HEK293 (cell line): Measurements from ENCODE around the gene ATG10.

Experiments used
- KLF7 ChIP-seq: fragments of 450-650 bp; formaldehyde crosslinking; IDR thresholded peaks from 2 replicates; pipeline ENCODE4 v1.5.1; 2016; ENCODE audit warnings: missing biosample characterization, missing genetic modification characterization, borderline replicate concordance
- KLF8 ChIP-seq: fragments of 450-650 bp; formaldehyde crosslinking; IDR thresholded peaks from 2 replicates; pipeline ENCODE4 v1.5.1; 2016; ENCODE audit warnings: missing biosample characterization, missing genetic modification characterization
- KLF9 ChIP-seq: fragments of 450-650 bp; formaldehyde crosslinking; IDR thresholded peaks from 2 replicates; pipeline ENCODE4 v1.5.1; 2016; ENCODE audit warnings: missing biosample characterization, missing genetic modification characterization, low read depth
- SP3 ChIP-seq: fragments of 450-650 bp; formaldehyde crosslinking; IDR thresholded peaks from 2 replicates; pipeline ENCODE4 v1.5.1; 2016; ENCODE audit warnings: missing biosample characterization, missing genetic modification characterization
- WT1 ChIP-seq: fragments of 450-650 bp; formaldehyde crosslinking; IDR thresholded peaks from 2 replicates; pipeline ENCODE4 v1.5.1; 2016; ENCODE audit warnings: missing biosample characterization, missing genetic modification characterization
- ZBTB17 ChIP-seq: fragments of 450-650 bp; formaldehyde crosslinking; IDR thresholded peaks from 2 replicates; pipeline ENCODE4 v1.5.1; 2016; ENCODE audit warnings: missing biosample characterization, missing genetic modification characterization
- ZBTB20 ChIP-seq: fragments of 450-650 bp; formaldehyde crosslinking; IDR thresholded peaks from 2 replicates; pipeline ENCODE4 v1.5.1; 2016; ENCODE audit warnings: missing biosample characterization, missing genetic modification characterization
- ZBTB8A ChIP-seq: fragments of 450-650 bp; formaldehyde crosslinking; IDR thresholded peaks from 2 replicates; pipeline ENCODE4 v1.5.1; 2016; ENCODE audit warnings: missing biosample characterization, missing genetic modification characterization
- ZNF121 ChIP-seq: fragments of 450-650 bp; formaldehyde crosslinking; IDR thresholded peaks from 2 replicates; pipeline ENCODE4 v1.5.1; 2016; ENCODE audit warnings: missing biosample characterization, missing genetic modification characterization
- ZNF366 ChIP-seq: fragments of 450-650 bp; formaldehyde crosslinking; conservative IDR thresholded peaks from 2 replicates; pipeline ENCODE4 v1.5.1; 2016; ENCODE audit warnings: missing biosample characterization, missing genetic modification characterization
- ZNF391 ChIP-seq: fragments of 450-650 bp; formaldehyde crosslinking; IDR thresholded peaks from 2 replicates; pipeline ENCODE4 v1.5.1; 2016; ENCODE audit warnings: low read depth, missing biosample characterization, missing genetic modification characterization, borderline replicate concordance
- ZNF768 ChIP-seq: fragments of 450-650 bp; formaldehyde crosslinking; IDR thresholded peaks from 2 replicates; pipeline ENCODE4 v1.5.1; 2018; ENCODE audit warnings: missing biosample characterization, mild to moderate bottlenecking, missing genetic modification characterization
- ZSCAN30 ChIP-seq: fragments of 450-650 bp; IDR thresholded peaks from 2 replicates; pipeline ENCODE4 v1.5.1; 2018; ENCODE audit warnings: missing biosample characterization, mild to moderate bottlenecking, missing genetic modification characterization, moderate library complexity
- TF ChIP-seq, protein P1 (sequence below): fragments of 450-650 bp; formaldehyde crosslinking; IDR thresholded peaks from 2 replicates; pipeline ENCODE4 v1.5.1; 2016; ENCODE audit warnings: missing biosample characterization, missing genetic modification characterization
- TF ChIP-seq, protein P2 (sequence below): sonication (generic); formaldehyde crosslinking; IDR thresholded peaks from 2 replicates; pipeline ENCODE4 v1.8.1; 2022; ENCODE audit warnings: mild to moderate bottlenecking, moderate library complexity, missing genetic modification reagents
- TF ChIP-seq, protein P3 (sequence below): fragments of 450-650 bp; formaldehyde crosslinking; IDR thresholded peaks from 2 replicates; pipeline ENCODE4 v1.5.1; 2016; ENCODE audit warnings: missing biosample characterization, missing genetic modification characterization, borderline replicate concordance
- TF ChIP-seq, protein P4 (sequence below): fragments of 450-650 bp; formaldehyde crosslinking; IDR thresholded peaks from 2 replicates; pipeline ENCODE4 v1.5.1; 2016; ENCODE audit warnings: missing biosample characterization, missing genetic modification characterization
- TF ChIP-seq, protein P5 (sequence below): fragments of 450-650 bp; formaldehyde crosslinking; IDR thresholded peaks from 2 replicates; pipeline ENCODE4 v1.5.1; 2016; ENCODE audit warnings: missing biosample characterization, missing genetic modification characterization
- TF ChIP-seq, protein P6 (sequence below): fragments of 450-650 bp; formaldehyde crosslinking; IDR thresholded peaks from 2 replicates; pipeline ENCODE4 v1.5.1; 2017; ENCODE audit warnings: missing biosample characterization, mild to moderate bottlenecking, missing genetic modification characterization, moderate library complexity

The ATG10 gene

DNA sequence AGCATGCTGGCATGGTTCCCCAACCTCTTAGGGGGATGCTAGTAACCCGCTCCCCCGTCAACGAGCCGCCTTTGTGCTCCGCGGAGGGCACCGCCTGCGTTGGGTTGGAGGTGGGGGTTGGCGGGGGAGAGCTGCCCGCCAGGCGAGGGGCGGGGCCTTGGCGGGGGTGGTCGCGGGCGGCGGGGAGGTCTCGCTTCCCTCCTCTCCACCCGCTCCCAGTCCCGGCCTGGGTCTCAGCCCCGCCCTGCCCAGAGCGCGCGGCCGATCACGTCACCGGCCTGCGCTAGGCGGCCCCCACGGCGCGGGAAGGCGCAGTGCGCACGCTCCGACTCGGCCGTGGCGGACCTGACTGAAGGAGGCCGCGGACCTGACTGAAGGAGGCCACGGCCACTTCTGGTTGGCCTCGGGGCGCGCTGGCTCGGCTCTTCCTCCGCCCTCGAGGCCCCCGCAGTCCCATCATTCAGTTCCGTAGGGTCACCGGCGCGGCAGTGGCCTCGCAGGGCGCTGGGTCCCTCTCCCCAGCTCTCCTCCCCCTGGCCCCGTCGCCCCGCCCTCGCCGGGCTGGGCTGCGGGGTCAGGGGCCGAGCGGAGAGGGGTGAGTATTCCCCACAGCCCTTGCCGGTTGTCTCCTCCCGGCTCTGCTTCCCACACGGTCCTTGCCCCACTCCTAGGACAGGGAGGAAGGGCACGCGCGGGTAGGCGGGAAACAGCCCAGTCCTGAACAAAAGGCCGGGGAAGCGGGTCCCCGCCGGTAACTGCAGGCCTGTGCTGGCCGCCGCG, at the start of gene ATG10 (continued):
- TF ChIP-seq, protein P1, sequence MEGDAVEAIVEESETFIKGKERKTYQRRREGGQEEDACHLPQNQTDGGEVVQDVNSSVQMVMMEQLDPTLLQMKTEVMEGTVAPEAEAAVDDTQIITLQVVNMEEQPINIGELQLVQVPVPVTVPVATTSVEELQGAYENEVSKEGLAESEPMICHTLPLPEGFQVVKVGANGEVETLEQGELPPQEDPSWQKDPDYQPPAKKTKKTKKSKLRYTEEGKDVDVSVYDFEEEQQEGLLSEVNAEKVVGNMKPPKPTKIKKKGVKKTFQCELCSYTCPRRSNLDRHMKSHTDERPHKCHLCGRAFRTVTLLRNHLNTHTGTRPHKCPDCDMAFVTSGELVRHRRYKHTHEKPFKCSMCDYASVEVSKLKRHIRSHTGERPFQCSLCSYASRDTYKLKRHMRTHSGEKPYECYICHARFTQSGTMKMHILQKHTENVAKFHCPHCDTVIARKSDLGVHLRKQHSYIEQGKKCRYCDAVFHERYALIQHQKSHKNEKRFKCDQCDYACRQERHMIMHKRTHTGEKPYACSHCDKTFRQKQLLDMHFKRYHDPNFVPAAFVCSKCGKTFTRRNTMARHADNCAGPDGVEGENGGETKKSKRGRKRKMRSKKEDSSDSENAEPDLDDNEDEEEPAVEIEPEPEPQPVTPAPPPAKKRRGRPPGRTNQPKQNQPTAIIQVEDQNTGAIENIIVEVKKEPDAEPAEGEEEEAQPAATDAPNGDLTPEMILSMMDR (tag by site-specific recombination): 0 out of 2 replicates have a peak, but pooled peaks have one; percentile 12
- no peak for TF ChIP-seq ZNF768
- peak; percentile 49 for TF ChIP-seq ZBTB8A (tag by site-specific recombination)
- TF ChIP-seq, protein P2, sequence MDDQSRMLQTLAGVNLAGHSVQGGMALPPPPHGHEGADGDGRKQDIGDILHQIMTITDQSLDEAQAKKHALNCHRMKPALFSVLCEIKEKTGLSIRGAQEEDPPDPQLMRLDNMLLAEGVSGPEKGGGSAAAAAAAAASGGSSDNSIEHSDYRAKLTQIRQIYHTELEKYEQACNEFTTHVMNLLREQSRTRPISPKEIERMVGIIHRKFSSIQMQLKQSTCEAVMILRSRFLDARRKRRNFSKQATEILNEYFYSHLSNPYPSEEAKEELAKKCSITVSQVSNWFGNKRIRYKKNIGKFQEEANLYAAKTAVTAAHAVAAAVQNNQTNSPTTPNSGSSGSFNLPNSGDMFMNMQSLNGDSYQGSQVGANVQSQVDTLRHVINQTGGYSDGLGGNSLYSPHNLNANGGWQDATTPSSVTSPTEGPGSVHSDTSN (CRISPR knock-in tag): peak; percentile 70
- TF ChIP-seq, protein P3, sequence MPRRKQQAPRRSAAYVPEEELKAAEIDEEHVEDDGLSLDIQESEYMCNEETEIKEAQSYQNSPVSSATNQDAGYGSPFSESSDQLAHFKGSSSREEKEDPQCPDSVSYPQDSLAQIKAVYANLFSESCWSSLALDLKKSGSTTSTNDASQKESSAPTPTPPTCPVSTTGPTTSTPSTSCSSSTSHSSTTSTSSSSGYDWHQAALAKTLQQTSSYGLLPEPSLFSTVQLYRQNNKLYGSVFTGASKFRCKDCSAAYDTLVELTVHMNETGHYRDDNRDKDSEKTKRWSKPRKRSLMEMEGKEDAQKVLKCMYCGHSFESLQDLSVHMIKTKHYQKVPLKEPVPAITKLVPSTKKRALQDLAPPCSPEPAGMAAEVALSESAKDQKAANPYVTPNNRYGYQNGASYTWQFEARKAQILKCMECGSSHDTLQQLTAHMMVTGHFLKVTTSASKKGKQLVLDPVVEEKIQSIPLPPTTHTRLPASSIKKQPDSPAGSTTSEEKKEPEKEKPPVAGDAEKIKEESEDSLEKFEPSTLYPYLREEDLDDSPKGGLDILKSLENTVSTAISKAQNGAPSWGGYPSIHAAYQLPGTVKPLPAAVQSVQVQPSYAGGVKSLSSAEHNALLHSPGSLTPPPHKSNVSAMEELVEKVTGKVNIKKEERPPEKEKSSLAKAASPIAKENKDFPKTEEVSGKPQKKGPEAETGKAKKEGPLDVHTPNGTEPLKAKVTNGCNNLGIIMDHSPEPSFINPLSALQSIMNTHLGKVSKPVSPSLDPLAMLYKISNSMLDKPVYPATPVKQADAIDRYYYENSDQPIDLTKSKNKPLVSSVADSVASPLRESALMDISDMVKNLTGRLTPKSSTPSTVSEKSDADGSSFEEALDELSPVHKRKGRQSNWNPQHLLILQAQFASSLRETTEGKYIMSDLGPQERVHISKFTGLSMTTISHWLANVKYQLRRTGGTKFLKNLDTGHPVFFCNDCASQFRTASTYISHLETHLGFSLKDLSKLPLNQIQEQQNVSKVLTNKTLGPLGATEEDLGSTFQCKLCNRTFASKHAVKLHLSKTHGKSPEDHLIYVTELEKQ (tag by site-specific recombination): no peak
- TF ChIP-seq ZNF366: no peak
- peak; percentile 21; the same call in 1 of the 2 replicates for TF ChIP-seq ZSCAN30 (tag by site-specific recombination)
- peak; percentile 51; the same call in 1 of the 2 replicates for TF ChIP-seq KLF8 (tag by site-specific recombination)
- TF ChIP-seq, protein P4, sequence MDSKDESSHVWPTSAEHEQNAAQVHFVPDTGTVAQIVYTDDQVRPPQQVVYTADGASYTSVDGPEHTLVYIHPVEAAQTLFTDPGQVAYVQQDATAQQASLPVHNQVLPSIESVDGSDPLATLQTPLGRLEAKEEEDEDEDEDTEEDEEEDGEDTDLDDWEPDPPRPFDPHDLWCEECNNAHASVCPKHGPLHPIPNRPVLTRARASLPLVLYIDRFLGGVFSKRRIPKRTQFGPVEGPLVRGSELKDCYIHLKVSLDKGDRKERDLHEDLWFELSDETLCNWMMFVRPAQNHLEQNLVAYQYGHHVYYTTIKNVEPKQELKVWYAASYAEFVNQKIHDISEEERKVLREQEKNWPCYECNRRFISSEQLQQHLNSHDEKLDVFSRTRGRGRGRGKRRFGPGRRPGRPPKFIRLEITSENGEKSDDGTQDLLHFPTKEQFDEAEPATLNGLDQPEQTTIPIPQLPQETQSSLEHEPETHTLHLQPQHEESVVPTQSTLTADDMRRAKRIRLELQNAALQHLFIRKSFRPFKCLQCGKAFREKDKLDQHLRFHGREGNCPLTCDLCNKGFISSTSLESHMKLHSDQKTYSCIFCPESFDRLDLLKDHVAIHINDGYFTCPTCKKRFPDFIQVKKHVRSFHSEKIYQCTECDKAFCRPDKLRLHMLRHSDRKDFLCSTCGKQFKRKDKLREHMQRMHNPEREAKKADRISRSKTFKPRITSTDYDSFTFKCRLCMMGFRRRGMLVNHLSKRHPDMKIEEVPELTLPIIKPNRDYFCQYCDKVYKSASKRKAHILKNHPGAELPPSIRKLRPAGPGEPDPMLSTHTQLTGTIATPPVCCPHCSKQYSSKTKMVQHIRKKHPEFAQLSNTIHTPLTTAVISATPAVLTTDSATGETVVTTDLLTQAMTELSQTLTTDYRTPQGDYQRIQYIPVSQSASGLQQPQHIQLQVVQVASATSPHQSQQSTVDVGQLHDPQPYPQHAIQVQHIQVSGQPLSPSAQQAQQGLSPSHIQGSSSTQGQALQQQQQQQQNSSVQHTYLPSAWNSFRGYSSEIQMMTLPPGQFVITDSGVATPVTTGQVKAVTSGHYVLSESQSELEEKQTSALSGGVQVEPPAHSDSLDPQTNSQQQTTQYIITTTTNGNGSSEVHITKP: peak; percentile 71
- TF ChIP-seq ZBTB17 (tag by site-specific recombination): peak; percentile 56; the same call in 1 of the 2 replicates
- peak; percentile 24; the same call in 1 of the 2 replicates for TF ChIP-seq KLF7 (tag by site-specific recombination)
- TF ChIP-seq ZBTB20 (tag by site-specific recombination): peak; percentile 73; the same call in 1 of the 2 replicates
- TF ChIP-seq ZNF121: peak; percentile 49; the same call in 1 of the 2 replicates
- TF ChIP-seq, protein P5, sequence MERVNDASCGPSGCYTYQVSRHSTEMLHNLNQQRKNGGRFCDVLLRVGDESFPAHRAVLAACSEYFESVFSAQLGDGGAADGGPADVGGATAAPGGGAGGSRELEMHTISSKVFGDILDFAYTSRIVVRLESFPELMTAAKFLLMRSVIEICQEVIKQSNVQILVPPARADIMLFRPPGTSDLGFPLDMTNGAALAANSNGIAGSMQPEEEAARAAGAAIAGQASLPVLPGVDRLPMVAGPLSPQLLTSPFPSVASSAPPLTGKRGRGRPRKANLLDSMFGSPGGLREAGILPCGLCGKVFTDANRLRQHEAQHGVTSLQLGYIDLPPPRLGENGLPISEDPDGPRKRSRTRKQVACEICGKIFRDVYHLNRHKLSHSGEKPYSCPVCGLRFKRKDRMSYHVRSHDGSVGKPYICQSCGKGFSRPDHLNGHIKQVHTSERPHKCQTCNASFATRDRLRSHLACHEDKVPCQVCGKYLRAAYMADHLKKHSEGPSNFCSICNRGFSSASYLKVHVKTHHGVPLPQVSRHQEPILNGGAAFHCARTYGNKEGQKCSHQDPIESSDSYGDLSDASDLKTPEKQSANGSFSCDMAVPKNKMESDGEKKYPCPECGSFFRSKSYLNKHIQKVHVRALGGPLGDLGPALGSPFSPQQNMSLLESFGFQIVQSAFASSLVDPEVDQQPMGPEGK: peak; percentile 86
- peak; percentile 60 for TF ChIP-seq KLF9 (tag by site-specific recombination)
- peak; percentile 84 for TF ChIP-seq SP3 (tag by site-specific recombination)
- TF ChIP-seq, protein P6, sequence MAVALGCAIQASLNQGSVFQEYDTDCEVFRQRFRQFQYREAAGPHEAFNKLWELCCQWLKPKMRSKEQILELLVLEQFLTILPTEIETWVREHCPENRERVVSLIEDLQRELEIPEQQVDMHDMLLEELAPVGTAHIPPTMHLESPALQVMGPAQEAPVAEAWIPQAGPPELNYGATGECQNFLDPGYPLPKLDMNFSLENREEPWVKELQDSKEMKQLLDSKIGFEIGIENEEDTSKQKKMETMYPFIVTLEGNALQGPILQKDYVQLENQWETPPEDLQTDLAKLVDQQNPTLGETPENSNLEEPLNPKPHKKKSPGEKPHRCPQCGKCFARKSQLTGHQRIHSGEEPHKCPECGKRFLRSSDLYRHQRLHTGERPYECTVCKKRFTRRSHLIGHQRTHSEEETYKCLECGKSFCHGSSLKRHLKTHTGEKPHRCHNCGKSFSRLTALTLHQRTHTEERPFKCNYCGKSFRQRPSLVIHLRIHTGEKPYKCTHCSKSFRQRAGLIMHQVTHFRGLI (tag by site-specific recombination): peak; percentile 43; the same call in 1 of the 2 replicates
- TF ChIP-seq WT1 (tag by site-specific recombination): peak; percentile 27; the same call in 1 of the 2 replicates
- TF ChIP-seq ZNF391 (tag by site-specific recombination): peak; percentile 47; the same call in 1 of the 2 replicates
